GM12878 (cell line): ENCODE measurements around the gene EML3. TPM values are rescaled to one million over a fixed set of nuclear protein-coding genes. Genes with fewer than 3 reads are reported as not detected.

Experiments
- ATAC-seq: fragments of 200-7000 bp; cut with Tn5 transposase; 3 replicates; pipeline ENCODE4 v1.9.1; 2020; ENCODE audit warnings: mild to moderate bottlenecking, moderate library complexity
- BruUV-seq: library from RNA; stranded (reverse); fragments of 400-500 nt; replicated peaks from 2 replicates; lab custom pipeline; 2021; lab: Mats Ljungman, UMichigan
- CTCF ChIA-PET: fragments of 300-600 bp; sonication (Branson Sonifier 250); formaldehyde crosslinking; extraction: SDS; loops from one replicate; lab custom pipeline; 2021; ENCODE audit warnings: inconsistent platforms; lab: Yijun Ruan, JAX
- POLR2A ChIA-PET: fragments of 350-600 bp; formaldehyde crosslinking; extraction: SDS; loops from one replicate; lab custom pipeline; 2021; ENCODE audit warnings: inconsistent platforms; lab: Charles Lee
- RAD21 ChIA-PET: fragments of 300-600 bp; sonication (Branson Sonifier 250); formaldehyde crosslinking; loops from one replicate; lab custom pipeline; 2023; ENCODE audit warnings: antibody characterized with exemption; ENCODE audit not compliant: unreplicated experiment; lab: Charles Lee
- SMC1A ChIA-PET: fragments of 300-600 bp; sonication (Branson Sonifier 250); formaldehyde crosslinking; loops from one replicate; lab custom pipeline; 2023; ENCODE audit not compliant: unreplicated experiment, uncharacterized antibody; lab: Charles Lee
- DNase-seq: peaks from one replicate; pipeline ENCODE4 v3.0.0-alpha.2; 2011; ENCODE audit warnings: low read depth, low spot score
- FAIRE-seq: peaks from 3 replicates; lab custom pipeline; 2011; peaks lifted over from hg19 to GRCh38; lab: Jason Lieb, UNC
- H2AFZ ChIP-seq: 2 replicates; pipeline ENCODE4 v1.6.0; 2011; ENCODE audit warnings: low read depth, low read length, control low read depth; ENCODE audit not compliant: control insufficient read depth
- H3K27ac ChIP-seq: 2 replicates; pipeline ENCODE4 v1.5.1; 2011; ENCODE audit warnings: control low read depth; ENCODE audit not compliant: control insufficient read depth, insufficient read depth
- H3K27me3 ChIP-seq, 2 experiments: replicated peaks in 1 of 2; 2 replicates each; pipeline versions ENCODE4 v1.6.0 to v1.6.1; 2011; ENCODE audit warnings: low read length in 1 of 2; ENCODE audit not compliant: control insufficient read depth in 2 of 2, insufficient read depth in 2 of 2
- H3K36me3 ChIP-seq, 2 experiments: 2 replicates each; pipeline ENCODE4 v1.5.1; 2011; ENCODE audit warnings: low read length in 1 of 2; ENCODE audit not compliant: control insufficient read depth in 2 of 2, insufficient read depth in 2 of 2
- H3K4me1 ChIP-seq: 2 replicates; pipeline ENCODE4 v1.6.1; 2011; ENCODE audit warnings: mild to moderate bottlenecking, low read length, moderate library complexity, mixed read lengths; ENCODE audit not compliant: control insufficient read depth, insufficient read depth
- H3K4me2 ChIP-seq: 2 replicates; pipeline ENCODE4 v1.6.0; 2011; ENCODE audit warnings: control low read depth; ENCODE audit not compliant: control insufficient read depth, insufficient read depth
- H3K4me3 ChIP-seq: fragments of 200-600 bp; sonication (generic); 2 replicates; pipeline ENCODE4 v1.5.1; 2016
- H3K79me2 ChIP-seq: 2 replicates; pipeline ENCODE4 v1.6.0; 2011; ENCODE audit warnings: low read length; ENCODE audit not compliant: control insufficient read depth, insufficient read depth
- H3K9ac ChIP-seq: 2 replicates; pipeline ENCODE4 v1.8.0; 2011; ENCODE audit warnings: low read length, control low read depth, mixed read lengths; ENCODE audit not compliant: control insufficient read depth, insufficient read depth
- H3K9me3 ChIP-seq: replicated peaks from 3 replicates; pipeline ENCODE4 v1.5.1; 2011; ENCODE audit warnings: mild to moderate bottlenecking, low read length; ENCODE audit not compliant: control insufficient read depth, insufficient read depth
- H4K20me1 ChIP-seq: 2 replicates; pipeline ENCODE4 v1.6.0; 2011; ENCODE audit not compliant: control insufficient read depth, insufficient read depth
- CREM ChIP-seq: IDR thresholded peaks from 2 replicates; pipeline ENCODE4 v1.6.1; 2014; ENCODE audit warnings: antibody characterized with exemption, low read depth
- DPF2 ChIP-seq: fragments of 450-650 bp; IDR thresholded peaks from 2 replicates; pipeline ENCODE4 v1.6.1; 2017; ENCODE audit warnings: mild to moderate bottlenecking
- MAX ChIP-seq: IDR thresholded peaks from 2 replicates; pipeline ENCODE4 v1.6.1; 2012; ENCODE audit warnings: low read depth, low read length, improper control_type of control experiment
- PKNOX1 ChIP-seq: fragments of 450-650 bp; IDR thresholded peaks from 2 replicates; pipeline ENCODE4 v1.6.1; 2016; ENCODE audit warnings: mild to moderate bottlenecking
- POLR2AphosphoS5 ChIP-seq: IDR thresholded peaks from 2 replicates; pipeline ENCODE4 v1.6.1; 2011; ENCODE audit warnings: mild to moderate bottlenecking, low read length, inconsistent platforms
- WGBS: methylation state at CpG from one replicate; pipeline ENCODE4 v1.1.6; 2016; ENCODE audit warnings: low lambda C conversion rate; ENCODE audit not compliant: insufficient replicate concordance, insufficient coverage; ENCODE audit errors: missing lambda C conversion rate; 5-methylcytosine and 5-hydroxymethylcytosine counted together
- in situ Hi-C: fragments of 300-500 bp; cut with MboI; formaldehyde crosslinking; loops from 9 replicates; pipeline ENCODE4 v1.14.3; 2018; ENCODE audit warnings: mixed read lengths
- intact Hi-C: fragments of 100-400 bp; cut with micrococcal nuclease; formaldehyde crosslinking; loops from one replicate; pipeline ENCODE4 v1.14.2; 2022; ENCODE audit not compliant: unreplicated experiment
- polyA plus RNA-seq, 11 experiments: library from polyadenylated mRNA; depleted of rRNA in 4 of 11; unstranded in 6 of 11; stranded (reverse) in 5 of 11; fragments of >200 nt; fragmentation: Nextera tagmentation in 4 of 11; fragmentation: Illumina TruSeq in 1 of 11; extraction: Ambion mirVana in 4 of 11; extraction: Trizol in 1 of 11; gene quantifications; 1 replicate in 1 of 11; 2 replicates in 10 of 11; pipeline versions ENCODE4 v1.2.1 to v1.2.3, GENCODE V29; 2011 to 2016; ENCODE audit warnings: inconsistent platforms in 2 of 11, missing spikeins in 2 of 11, low read depth in 1 of 11
- total RNA-seq, 4 experiments: library from RNA; depleted of rRNA in 3 of 4; stranded (reverse); fragments of >200 nt in 3 of 4; fragmentation: Illumina TruSeq in 1 of 4; extraction: Trizol in 1 of 4; gene quantifications; 2 replicates each; pipeline versions ENCODE4 v1.2.1 to v1.2.3, GENCODE V29; 2013 to 2021

The EML3 gene
- total and polyA plus RNA-seq, 10 of the 15 experiments (the other 5 are each of a cell fraction or from before 2014, with no cell fraction given) = 0.58 to 82.5 (median 24.8) TPM

GRCh38 chr11:62595124-62595523 is 17.5 kb downstream of the EML3 start:
- 96% methylated on average over 8 of the region's 8 CpGs for WGBS
- TF ChIP-seq POLR2AphosphoS5 (0 out of 2 replicates have a peak, but pooled peaks have one; percentile 38), DPF2 (no peak), MAX (no peak), PKNOX1 (no peak), CREM (no peak)
- TF ChIP-seq, all 136 proteins: peak for 1
- SMC1A ChIA-PET = interaction anchor here (1.4 to 2.9 kb wide), 3 partner anchors 26 to 176 kb away, joined by 3 to 11 read pairs (median 7); partner anchors contain the start of genes B3GAT3 and TAF6L
- Histone ChIP-seq H2AFZ (no peak overlapping the region), H4K20me1 (no peaks in the 10 kb centered on the region; the same call in 1 of the 2 replicates), H3K36me3 (peaks cover 37 to 54% of the 10 kb centered on the region in 2 experiments), H3K9ac (no peak overlapping the region), H3K79me2 (peaks cover 38% of the 10 kb centered on the region), H3K9me3 (no peaks in the 10 kb centered on the region), H3K4me1 (peaks cover 26% of the 10 kb centered on the region), H3K27me3 (no peaks in the 10 kb centered on the region), H3K4me2 (no peak overlapping the region), H3K4me3 (no peak overlapping the region), H3K27ac (no peak overlapping the region)
- FAIRE-seq (no peak), ATAC-seq (no peak), DNase-seq (no peak)
- intact Hi-C loops (loop anchor here (10.0 kb wide), 1 partner anchor 240 kb away; the partner anchor contains the start of genes STX5, TEX54 and WDR74), in situ Hi-C loops (no loop called here)
- POLR2A ChIA-PET = interaction anchor here (1.1 kb wide), 1 partner anchor 72 kb away, joined by 3 read pairs; no protein-coding TSS in a partner anchor
- CTCF ChIA-PET = interaction anchor here (0.9 to 5.5 kb wide), 5 partner anchors 26 to 99 kb away, joined by 3 to 48 read pairs (median 4); no protein-coding TSS in a partner anchor
- RAD21 ChIA-PET = interaction anchor here (1.2 to 1.5 kb wide), 2 partner anchors 16 to 27 kb away, joined by 3 to 4 read pairs; partner anchors contain the start of gene B3GAT3
- BruUV-seq = no TSS peak
